ENCODE measurements around the gene PSPC1.

GRCh38 chr13:19764237-19764636, 18.5 kb downstream of the PSPC1 start:
- TF ChIP-seq ZNF8 (CRISPR knock-in tag; IDR thresholded peaks at IDR 0.05) (no peak), CSRNP3 (CRISPR knock-in tag; IDR thresholded peaks at IDR 0.05) (no peak), ZNF565 (CRISPR knock-in tag; conservative IDR thresholded peaks at IDR 0.05; ENCODE audit: low read depth) (no peak), RARB (CRISPR knock-in tag; IDR thresholded peaks at IDR 0.05) (no peak), PPARA (CRISPR knock-in tag; IDR thresholded peaks at IDR 0.05; ENCODE audit: borderline replicate concordance) (no peak), ISL1 (CRISPR knock-in tag; IDR thresholded peaks at IDR 0.05) (no peak), TCF4 (CRISPR knock-in tag; IDR thresholded peaks at IDR 0.05; ENCODE audit: borderline replicate concordance) (no peak), ESRRG (CRISPR knock-in tag; IDR thresholded peaks at IDR 0.05) (no peak), ZFP3 (CRISPR knock-in tag; IDR thresholded peaks at IDR 0.05) (no peak), ZC3H10 (CRISPR knock-in tag; IDR thresholded peaks at IDR 0.05) (no peak)
- TF ChIP-seq, protein P1, sequence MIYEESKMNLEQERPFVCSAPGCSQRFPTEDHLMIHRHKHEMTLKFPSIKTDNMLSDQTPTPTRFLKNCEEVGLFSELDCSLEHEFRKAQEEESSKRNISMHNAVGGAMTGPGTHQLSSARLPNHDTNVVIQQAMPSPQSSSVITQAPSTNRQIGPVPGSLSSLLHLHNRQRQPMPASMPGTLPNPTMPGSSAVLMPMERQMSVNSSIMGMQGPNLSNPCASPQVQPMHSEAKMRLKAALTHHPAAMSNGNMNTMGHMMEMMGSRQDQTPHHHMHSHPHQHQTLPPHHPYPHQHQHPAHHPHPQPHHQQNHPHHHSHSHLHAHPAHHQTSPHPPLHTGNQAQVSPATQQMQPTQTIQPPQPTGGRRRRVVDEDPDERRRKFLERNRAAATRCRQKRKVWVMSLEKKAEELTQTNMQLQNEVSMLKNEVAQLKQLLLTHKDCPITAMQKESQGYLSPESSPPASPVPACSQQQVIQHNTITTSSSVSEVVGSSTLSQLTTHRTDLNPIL (CRISPR knock-in tag; IDR thresholded peaks at IDR 0.05; ENCODE audit: low read depth), result no peak

Measured in SK-N-SH treated with all-trans-retinoic acid at 6 μM for 48 hours (cell line).